Measurements from ENCODE around the gene AQP7. TPM values are rescaled to one million over a fixed set of nuclear protein-coding genes. Genes with fewer than 3 reads are reported as not detected.
"Not testable (repeated sequence)": the region's sequence is repeated elsewhere in the genome, so short reads cannot be mapped to it uniquely, and the experiment has no call there.

AQP7 gene
- total and polyA plus RNA-seq, 9 of the 15 experiments (the other 6 are each of a cell fraction or from before 2014, with no cell fraction given): 0.04 to 0.53 (median 0.07) TPM; not detected in 4

- peak in 1 of 4 experiments; percentile 34 for DNase-seq (ENCODE audit: extremely low read depth in 1 of 4, low spot score in 3 of 4)
- CTCF ChIA-PET (ENCODE audit: low intra/inter-chr PET ratio); ATAC-seq; POLR2A ChIA-PET; H3K27ac ChIP-seq (ENCODE audit: extremely low read depth, low read depth, low read length); H2AFZ ChIP-seq (ENCODE audit: low read depth, low read length); in situ Hi-C loops (cut with MboI); BruUV-seq (replicated peaks); H3K4me3 ChIP-seq; H3K27me3 ChIP-seq (ENCODE audit: control insufficient read depth in 2 of 2, insufficient read depth in 2 of 2, low read length in 2 of 2); H3K9ac ChIP-seq (ENCODE audit: insufficient read depth in 1 of 2, low read depth in 2 of 2, low read length in 2 of 2); intact Hi-C loops (cut with micrococcal nuclease); H3K4me1 ChIP-seq (replicated peaks in 1 of 2; ENCODE audit: control insufficient read depth in 2 of 2, insufficient read depth in 2 of 2, low read length in 2 of 2); H3K4me2 ChIP-seq (ENCODE audit: insufficient read depth, low read length); FAIRE-seq; H3K9me3 ChIP-seq (replicated peaks; ENCODE audit: control insufficient read depth, insufficient read depth, low read depth, low read length); H3K79me2 ChIP-seq (ENCODE audit: control insufficient read depth, insufficient read depth, low read length); H4K20me1 ChIP-seq (replicated peaks; ENCODE audit: control insufficient read depth, insufficient read depth, low read length); H3K9me1 ChIP-seq (ENCODE audit: control insufficient read depth, insufficient read depth, low read length); H3K36me3 ChIP-seq (ENCODE audit: control insufficient read depth, insufficient read depth, low read length); TF ChIP-seq JUND (tag; IDR thresholded peaks at IDR 0.05; ENCODE audit: borderline replicate concordance, low read depth, low read length): not testable (repeated sequence)
- TF ChIP-seq FOSL1 (tag; conservative IDR thresholded peaks at IDR 0.05): 0 out of 2 replicates have a peak, but pooled peaks have one; percentile 33
- peak; percentile 16; the same call in 1 of the 2 replicates for TF ChIP-seq TCF7L2 (IDR thresholded peaks at IDR 0.05; ENCODE audit: low read depth, low read length)
- TF ChIP-seq FOXK2 (conservative IDR thresholded peaks at IDR 0.05 in 1 of 2, IDR thresholded peaks at IDR 0.05 in 1 of 2; ENCODE audit: low read depth in 2 of 2): peak in 1 of 2 experiments; percentile 97; a peak in 2 of 4 replicates
- peak; percentile 71; the same call in 1 of the 2 replicates for TF ChIP-seq TFAP4 (CRISPR knock-in tag; IDR thresholded peaks at IDR 0.05; ENCODE audit: borderline replicate concordance)
- TF ChIP-seq JUND (IDR thresholded peaks at IDR 0.05; ENCODE audit: borderline replicate concordance, low read depth, low read length): 0 out of 2 replicates have a peak, but pooled peaks have one; percentile 20
- TF ChIP-seq, protein P1, sequence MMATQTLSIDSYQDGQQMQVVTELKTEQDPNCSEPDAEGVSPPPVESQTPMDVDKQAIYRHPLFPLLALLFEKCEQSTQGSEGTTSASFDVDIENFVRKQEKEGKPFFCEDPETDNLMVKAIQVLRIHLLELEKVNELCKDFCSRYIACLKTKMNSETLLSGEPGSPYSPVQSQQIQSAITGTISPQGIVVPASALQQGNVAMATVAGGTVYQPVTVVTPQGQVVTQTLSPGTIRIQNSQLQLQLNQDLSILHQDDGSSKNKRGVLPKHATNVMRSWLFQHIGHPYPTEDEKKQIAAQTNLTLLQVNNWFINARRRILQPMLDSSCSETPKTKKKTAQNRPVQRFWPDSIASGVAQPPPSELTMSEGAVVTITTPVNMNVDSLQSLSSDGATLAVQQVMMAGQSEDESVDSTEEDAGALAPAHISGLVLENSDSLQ (IDR thresholded peaks at IDR 0.05): peak; percentile 17; the same call in 1 of the 2 replicates
- TF ChIP-seq BHLHE40 (IDR thresholded peaks at IDR 0.05; ENCODE audit: low read length): peak; percentile 16; the same call in 1 of the 2 replicates
- TF ChIP-seq, protein P2, sequence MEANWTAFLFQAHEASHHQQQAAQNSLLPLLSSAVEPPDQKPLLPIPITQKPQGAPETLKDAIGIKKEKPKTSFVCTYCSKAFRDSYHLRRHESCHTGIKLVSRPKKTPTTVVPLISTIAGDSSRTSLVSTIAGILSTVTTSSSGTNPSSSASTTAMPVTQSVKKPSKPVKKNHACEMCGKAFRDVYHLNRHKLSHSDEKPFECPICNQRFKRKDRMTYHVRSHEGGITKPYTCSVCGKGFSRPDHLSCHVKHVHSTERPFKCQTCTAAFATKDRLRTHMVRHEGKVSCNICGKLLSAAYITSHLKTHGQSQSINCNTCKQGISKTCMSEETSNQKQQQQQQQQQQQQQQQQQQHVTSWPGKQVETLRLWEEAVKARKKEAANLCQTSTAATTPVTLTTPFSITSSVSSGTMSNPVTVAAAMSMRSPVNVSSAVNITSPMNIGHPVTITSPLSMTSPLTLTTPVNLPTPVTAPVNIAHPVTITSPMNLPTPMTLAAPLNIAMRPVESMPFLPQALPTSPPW (CRISPR knock-in tag; IDR thresholded peaks at IDR 0.05): 0 out of 2 replicates have a peak, but pooled peaks have one; percentile 36
- TF ChIP-seq ESRRA (IDR thresholded peaks at IDR 0.05; ENCODE audit: borderline replicate concordance, low read depth): peak; percentile 45; the same call in 1 of the 2 replicates
- TF ChIP-seq NONO (IDR thresholded peaks at IDR 0.05; ENCODE audit: low read depth in 2 of 2, low read length in 1 of 2): peak in 1 of 2 experiments; percentile 88; a peak in 1 of 4 replicates
- TF ChIP-seq RFX1 (IDR thresholded peaks at IDR 0.05): peak; percentile 77
- peak; percentile 95 for TF ChIP-seq ATF7 (IDR thresholded peaks at IDR 0.05)
- TF ChIP-seq, protein P3, sequence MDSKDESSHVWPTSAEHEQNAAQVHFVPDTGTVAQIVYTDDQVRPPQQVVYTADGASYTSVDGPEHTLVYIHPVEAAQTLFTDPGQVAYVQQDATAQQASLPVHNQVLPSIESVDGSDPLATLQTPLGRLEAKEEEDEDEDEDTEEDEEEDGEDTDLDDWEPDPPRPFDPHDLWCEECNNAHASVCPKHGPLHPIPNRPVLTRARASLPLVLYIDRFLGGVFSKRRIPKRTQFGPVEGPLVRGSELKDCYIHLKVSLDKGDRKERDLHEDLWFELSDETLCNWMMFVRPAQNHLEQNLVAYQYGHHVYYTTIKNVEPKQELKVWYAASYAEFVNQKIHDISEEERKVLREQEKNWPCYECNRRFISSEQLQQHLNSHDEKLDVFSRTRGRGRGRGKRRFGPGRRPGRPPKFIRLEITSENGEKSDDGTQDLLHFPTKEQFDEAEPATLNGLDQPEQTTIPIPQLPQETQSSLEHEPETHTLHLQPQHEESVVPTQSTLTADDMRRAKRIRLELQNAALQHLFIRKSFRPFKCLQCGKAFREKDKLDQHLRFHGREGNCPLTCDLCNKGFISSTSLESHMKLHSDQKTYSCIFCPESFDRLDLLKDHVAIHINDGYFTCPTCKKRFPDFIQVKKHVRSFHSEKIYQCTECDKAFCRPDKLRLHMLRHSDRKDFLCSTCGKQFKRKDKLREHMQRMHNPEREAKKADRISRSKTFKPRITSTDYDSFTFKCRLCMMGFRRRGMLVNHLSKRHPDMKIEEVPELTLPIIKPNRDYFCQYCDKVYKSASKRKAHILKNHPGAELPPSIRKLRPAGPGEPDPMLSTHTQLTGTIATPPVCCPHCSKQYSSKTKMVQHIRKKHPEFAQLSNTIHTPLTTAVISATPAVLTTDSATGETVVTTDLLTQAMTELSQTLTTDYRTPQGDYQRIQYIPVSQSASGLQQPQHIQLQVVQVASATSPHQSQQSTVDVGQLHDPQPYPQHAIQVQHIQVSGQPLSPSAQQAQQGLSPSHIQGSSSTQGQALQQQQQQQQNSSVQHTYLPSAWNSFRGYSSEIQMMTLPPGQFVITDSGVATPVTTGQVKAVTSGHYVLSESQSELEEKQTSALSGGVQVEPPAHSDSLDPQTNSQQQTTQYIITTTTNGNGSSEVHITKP (IDR thresholded peaks at IDR 0.05; ENCODE audit: partially characterized antibody): peak; percentile 98
- 59% methylated on average over 2 of the region's 9 CpGs for WGBS (ENCODE audit: insufficient coverage, low coverage, missing lambda C conversion rate)
Measured at GRCh38 chr9:33391111-33391771, 11.1 kb downstream of the AQP7 start.
